Femur (tissue), 1 donor: ENCODE results near the gene IL17RA.

Experiments
- DNase-seq: peaks from one replicate; pipeline ENCODE4 v3.0.0-alpha.2; 2017

Gene IL17RA

GRCh38 chr22:17159504-17159951, 74.7 kb downstream of the IL17RA start:
- DNase-seq = peak; percentile 55

- DNase-seq = no peak
These were observed 77.2 kb downstream of the IL17RA start for GRCh38 chr22:17161991-17162390.

GRCh38 chr22:17162731-17163130, 77.9 kb downstream of the IL17RA start:
- no peak for DNase-seq

GRCh38 chr22:17164392-17165024, 79.7 kb downstream of the IL17RA start:
- DNase-seq = no peak
